ENCODE results near the gene ENTPD6.

The ENTPD6 gene

DNA sequence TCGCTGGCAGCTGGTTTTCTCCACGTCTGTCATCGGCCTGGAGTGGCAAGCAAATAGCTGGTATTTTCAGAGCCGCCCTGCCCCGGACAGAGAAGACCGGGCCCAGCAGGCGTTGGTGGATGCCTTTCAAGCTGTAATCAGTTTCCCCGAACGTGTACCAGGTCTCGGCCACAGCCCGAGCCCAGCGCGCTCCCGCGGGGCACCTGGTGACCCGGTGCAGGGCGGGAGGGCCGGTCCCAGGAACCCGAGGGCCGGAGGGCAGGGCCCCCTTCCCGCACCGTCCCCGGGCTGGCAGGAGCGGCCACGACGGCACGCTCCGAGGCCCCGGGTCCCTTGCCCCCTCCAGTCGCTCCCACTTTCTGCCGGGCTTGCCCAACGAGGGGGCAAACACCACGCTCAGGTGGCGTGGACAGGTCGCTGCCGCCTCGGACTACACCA, 52.0 kb downstream of the ENTPD6 start:
- no peak for TF ChIP-seq CTCF (IDR thresholded peaks at IDR 0.05; ENCODE audit: low read depth, low read length)
- Histone ChIP-seq H3K4me3 (ENCODE audit: low read depth, low read length) (peak overlapping the region; percentile 77), H3K9me3 (ENCODE audit: severe bottlenecking) (peaks cover 2% of the 10 kb centered on the region), H3K27me3 (ENCODE audit: insufficient read depth, low read depth, severe bottlenecking) (no peaks in the 10 kb centered on the region), H3K36me3 (peaks cover 13% of the 10 kb centered on the region), H3K27ac (peak overlapping the region; percentile 92)
- DNase-seq, result no peak

DNA sequence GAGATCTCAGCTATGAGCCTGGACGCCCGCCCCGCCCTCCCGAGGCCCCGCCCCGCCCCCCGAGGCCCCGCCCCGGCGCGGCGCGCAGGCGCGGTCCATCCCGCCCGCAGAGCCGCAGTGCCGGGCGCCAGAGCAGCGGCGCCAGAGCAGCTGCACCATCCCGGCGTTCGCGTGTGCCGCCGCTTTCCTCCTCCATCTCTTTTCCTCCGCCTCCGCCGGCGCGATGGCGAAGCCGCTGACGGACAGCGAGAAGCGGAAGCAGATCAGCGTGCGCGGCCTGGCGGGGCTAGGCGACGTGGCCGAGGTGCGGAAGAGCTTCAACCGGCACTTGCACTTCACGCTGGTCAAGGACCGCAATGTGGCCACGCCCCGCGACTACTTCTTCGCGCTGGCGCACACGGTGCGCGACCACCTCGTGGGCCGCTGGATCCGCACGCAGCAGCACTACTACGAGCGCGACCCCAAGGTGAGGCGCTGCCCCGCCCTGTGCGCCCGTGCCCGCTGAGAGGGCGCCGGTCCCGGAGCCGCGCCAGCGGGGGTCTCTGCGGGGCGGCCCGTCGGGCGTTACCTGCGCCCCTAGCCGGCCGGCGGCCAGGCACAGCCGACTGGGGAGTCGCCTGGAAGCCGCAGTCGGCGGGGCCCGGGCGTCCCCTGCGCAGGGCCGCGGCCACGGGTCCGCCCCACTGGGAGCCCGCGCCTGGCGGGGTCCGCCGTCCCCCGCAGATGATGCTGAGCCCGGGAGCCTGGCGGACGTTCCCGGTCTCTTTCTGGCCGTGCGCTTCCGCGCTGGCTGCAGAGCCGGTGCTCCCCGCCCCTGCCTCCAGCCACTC, 52.7 kb downstream of the ENTPD6 start, which contains the start of gene PYGB:
TSS of gene PYGB (plus strand) at position 130 of the 830 bp plus-strand sequence. CDS start at position 224, 94 bp downstream.
- Histone ChIP-seq H3K27me3 (ENCODE audit: insufficient read depth, low read depth, severe bottlenecking) (no peaks in the 10 kb centered on the region), H3K27ac (peak within 1 kb of the TSS; percentile 92), H3K36me3 (peaks cover 19% of the 10 kb centered on the region), H3K4me3 (ENCODE audit: low read depth, low read length) (peak within 1 kb of the TSS; percentile 90), H3K9me3 (ENCODE audit: severe bottlenecking) (peaks cover 2% of the 10 kb centered on the region)
- no peak for TF ChIP-seq CTCF (IDR thresholded peaks at IDR 0.05; ENCODE audit: low read depth, low read length)
- peak; percentile 81 for DNase-seq

GRCh38 chr20:25248786-25249172, 53.3 kb downstream of the ENTPD6 start:
- TF ChIP-seq CTCF (IDR thresholded peaks at IDR 0.05; ENCODE audit: low read depth, low read length), result no peak
- peak; percentile 2 for DNase-seq
- H3K27ac ChIP-seq, result peak overlapping the region; percentile 92
- H3K4me3 ChIP-seq (ENCODE audit: low read depth, low read length), result peak overlapping the region; percentile 90
- H3K9me3 ChIP-seq (ENCODE audit: severe bottlenecking), result no peaks in the 10 kb centered on the region
- no peaks in the 10 kb centered on the region for H3K27me3 ChIP-seq (ENCODE audit: insufficient read depth, low read depth, severe bottlenecking)
- H3K36me3 ChIP-seq, result peaks cover 26% of the 10 kb centered on the region

- Histone ChIP-seq H3K27ac (no peak overlapping the region; the same call in 1 of the 2 replicates), H3K9me3 (ENCODE audit: severe bottlenecking) (no peaks in the 10 kb centered on the region), H3K36me3 (peaks cover 26% of the 10 kb centered on the region), H3K4me3 (ENCODE audit: low read depth, low read length) (peak overlapping the region; percentile 90), H3K27me3 (ENCODE audit: insufficient read depth, low read depth, severe bottlenecking) (no peaks in the 10 kb centered on the region)
- TF ChIP-seq CTCF (IDR thresholded peaks at IDR 0.05; ENCODE audit: low read depth, low read length), result no peak
- peak; percentile 2 for DNase-seq
These were observed 53.9 kb downstream of the ENTPD6 start for GRCh38 chr20:25249198-25249931.

- DNase-seq, result peak; percentile 2
- H3K9me3 ChIP-seq (ENCODE audit: severe bottlenecking), result no peaks in the 10 kb centered on the region
- H3K27ac ChIP-seq, result peak overlapping the region; percentile 90
- TF ChIP-seq CTCF (IDR thresholded peaks at IDR 0.05; ENCODE audit: low read depth, low read length), result no peak
- peaks cover 29% of the 10 kb centered on the region for H3K36me3 ChIP-seq
- peak overlapping the region; percentile 18 for H3K4me3 ChIP-seq (ENCODE audit: low read depth, low read length)
- no peaks in the 10 kb centered on the region for H3K27me3 ChIP-seq (ENCODE audit: insufficient read depth, low read depth, severe bottlenecking)
These were observed 55.0 kb downstream of the ENTPD6 start for GRCh38 chr20:25250508-25250907.

All from WERI-Rb-1 (cell line).